ENCODE data around the gene MDH1B. TPM values are rescaled to one million over a fixed set of nuclear protein-coding genes. Genes with fewer than 3 reads are reported as not detected.

MDH1B gene
- total and polyA plus RNA-seq, 2 donors (not counting 3 experiments of a cell fraction or from before 2014, with no cell fraction given) = 0.29 TPM; not detected in 1

DNA sequence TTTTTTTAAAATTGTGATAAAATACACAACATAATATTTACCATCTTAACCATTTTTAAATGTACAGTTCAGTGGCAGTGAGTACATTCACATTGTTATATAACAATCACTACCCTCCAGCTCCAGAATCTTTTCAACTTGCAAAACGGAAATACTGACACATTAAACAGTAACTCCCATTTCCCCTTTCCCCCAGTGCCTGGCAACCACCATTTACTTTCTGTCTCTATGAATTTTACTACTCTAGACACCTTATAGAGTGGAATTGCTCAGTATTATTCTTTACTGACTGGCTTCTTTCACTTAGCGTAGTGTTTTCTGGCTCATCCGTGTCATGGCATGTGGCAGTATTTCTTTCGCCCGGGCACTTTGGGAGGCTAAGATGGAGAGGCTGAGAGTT is 32.9 kb upstream of the MDH1B start:
- Histone ChIP-seq H3K4me3 (replicated peaks in 1 of 3; ENCODE audit: insufficient read depth in 1 of 3, low read depth in 1 of 3, low read length in 3 of 3) (no peak overlapping the region), H3K4me2 (ENCODE audit: insufficient read depth, low read length) (peak overlapping the region; percentile 48), H3K9me1 (replicated peaks; ENCODE audit: control insufficient read depth, extremely low read depth, insufficient read depth, low read length) (no peaks in the 10 kb centered on the region), H3K9ac (replicated peaks; ENCODE audit: extremely low read depth, insufficient read depth, low read length) (no peak overlapping the region), H2AFZ (ENCODE audit: low read depth, low read length) (no peak overlapping the region), H3K4me1 (ENCODE audit: control insufficient read depth, extremely low read depth, insufficient read depth, low read length) (peaks cover 14% of the 10 kb centered on the region), H3K79me2 (ENCODE audit: control insufficient read depth, insufficient read depth, low read length) (no peaks in the 10 kb centered on the region), H3K9me3 (replicated peaks; ENCODE audit: control insufficient read depth, insufficient read depth, low read length) (no peaks in the 10 kb centered on the region), H4K20me1 (replicated peaks; ENCODE audit: control insufficient read depth, extremely low read depth, insufficient read depth, low read length) (no peaks in the 10 kb centered on the region), H3K36me3 (ENCODE audit: control insufficient read depth in 2 of 2, extremely low read depth in 1 of 2, insufficient read depth in 2 of 2, low read length in 2 of 2) (peaks cover 0 to 2% of the 10 kb centered on the region in 2 experiments), H3K27me3 (ENCODE audit: control insufficient read depth in 2 of 2, insufficient read depth in 2 of 2, low read length in 2 of 2) (no peaks in the 10 kb centered on the region), H3K27ac (ENCODE audit: insufficient read depth, low read depth, low read length) (peak overlapping the region; percentile 62)
- no TSS peak for BruUV-seq (replicated peaks)
- ChIA-PET CTCF (interaction anchor here (1.0 kb wide), 2 partner anchors 15 to 675 kb away, joined by 3 to 5 read pairs; no protein-coding TSS in a partner anchor), POLR2A (no interaction called here)
- FAIRE-seq (peak; percentile 74), DNase-seq (ENCODE audit: low read depth, low spot score) (peak; percentile 87)
- intact Hi-C loops (cut with micrococcal nuclease) = no loop called here
- TF ChIP-seq FOS (IDR thresholded peaks at IDR 0.05; ENCODE audit: borderline replicate concordance, insufficient read depth, low read length) (no peak), JUN (IDR thresholded peaks at IDR 0.05; ENCODE audit: borderline replicate concordance, insufficient read depth, insufficient read length, low read depth) (peak; percentile 56)
- dilution Hi-C loops (cut with MboI; ENCODE audit: extremely low pct_ligation_motif_present, low sequenced_read_pairs) = no loop called here

DNA sequence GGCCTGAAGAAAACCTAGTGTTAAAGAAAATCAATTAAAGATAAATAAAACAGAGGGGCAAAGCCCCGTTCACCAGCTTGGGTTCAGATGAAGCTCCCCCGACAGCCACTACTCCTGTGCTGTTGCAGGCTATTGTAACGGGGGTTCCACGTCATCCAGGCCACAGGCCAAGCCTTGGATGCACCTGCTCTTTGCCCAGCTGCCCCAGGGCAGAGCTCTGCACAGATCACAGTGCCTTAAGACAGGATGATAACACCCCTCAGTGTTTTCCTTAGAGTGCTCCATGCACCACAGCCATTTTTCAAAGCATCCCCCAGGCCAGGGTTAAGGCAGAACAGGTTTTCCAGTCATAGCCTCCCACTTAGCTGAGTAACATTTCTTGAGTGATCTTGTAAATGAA is 32.2 kb upstream of the MDH1B start:
- POLR2A ChIA-PET = no interaction called here
- dilution Hi-C loops (cut with MboI; ENCODE audit: extremely low pct_ligation_motif_present, low sequenced_read_pairs) (no loop called here), intact Hi-C loops (cut with micrococcal nuclease) (no loop called here)
- BruUV-seq (replicated peaks) = no TSS peak
- no peak overlapping the region for H3K4me2 ChIP-seq (ENCODE audit: insufficient read depth, low read length)
- peaks cover 14% of the 10 kb centered on the region for H3K4me1 ChIP-seq (ENCODE audit: control insufficient read depth, extremely low read depth, insufficient read depth, low read length)
- no peaks in the 10 kb centered on the region for H3K79me2 ChIP-seq (ENCODE audit: control insufficient read depth, insufficient read depth, low read length)
- peaks cover 2% of the 10 kb centered on the region in 2 experiments for H3K36me3 ChIP-seq (ENCODE audit: control insufficient read depth in 2 of 2, extremely low read depth in 1 of 2, insufficient read depth in 2 of 2, low read length in 2 of 2)
- H3K9me1 ChIP-seq (replicated peaks; ENCODE audit: control insufficient read depth, extremely low read depth, insufficient read depth, low read length) = no peaks in the 10 kb centered on the region
- DNase-seq (ENCODE audit: low read depth, low spot score) (no peak), FAIRE-seq (no peak)
- TF ChIP-seq, protein P1, sequence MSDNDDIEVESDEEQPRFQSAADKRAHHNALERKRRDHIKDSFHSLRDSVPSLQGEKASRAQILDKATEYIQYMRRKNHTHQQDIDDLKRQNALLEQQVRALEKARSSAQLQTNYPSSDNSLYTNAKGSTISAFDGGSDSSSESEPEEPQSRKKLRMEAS (IDR thresholded peaks at IDR 0.05; ENCODE audit: insufficient read depth, insufficient read length) = no peak
- TF ChIP-seq MYC (IDR thresholded peaks at IDR 0.05; ENCODE audit: low read depth, low read length) (no peak), GATA2 (IDR thresholded peaks at IDR 0.05; ENCODE audit: insufficient read depth, insufficient read length, low read depth, low read length) (no peak), EZH2 (IDR thresholded peaks at IDR 0.05; ENCODE audit: borderline replicate concordance, low read depth, low read length, severe bottlenecking) (no peak), JUN (IDR thresholded peaks at IDR 0.05; ENCODE audit: borderline replicate concordance, insufficient read depth, insufficient read length, low read depth) (no peak), FOS (IDR thresholded peaks at IDR 0.05; ENCODE audit: borderline replicate concordance, insufficient read depth, low read length) (no peak), POLR2AphosphoS5 (IDR thresholded peaks at IDR 0.05; ENCODE audit: insufficient read depth, low read depth, low read length) (no peak), POLR2A (IDR thresholded peaks at IDR 0.05; ENCODE audit: low read depth, low read length) (no peak)
- TF ChIP-seq, protein P2, sequence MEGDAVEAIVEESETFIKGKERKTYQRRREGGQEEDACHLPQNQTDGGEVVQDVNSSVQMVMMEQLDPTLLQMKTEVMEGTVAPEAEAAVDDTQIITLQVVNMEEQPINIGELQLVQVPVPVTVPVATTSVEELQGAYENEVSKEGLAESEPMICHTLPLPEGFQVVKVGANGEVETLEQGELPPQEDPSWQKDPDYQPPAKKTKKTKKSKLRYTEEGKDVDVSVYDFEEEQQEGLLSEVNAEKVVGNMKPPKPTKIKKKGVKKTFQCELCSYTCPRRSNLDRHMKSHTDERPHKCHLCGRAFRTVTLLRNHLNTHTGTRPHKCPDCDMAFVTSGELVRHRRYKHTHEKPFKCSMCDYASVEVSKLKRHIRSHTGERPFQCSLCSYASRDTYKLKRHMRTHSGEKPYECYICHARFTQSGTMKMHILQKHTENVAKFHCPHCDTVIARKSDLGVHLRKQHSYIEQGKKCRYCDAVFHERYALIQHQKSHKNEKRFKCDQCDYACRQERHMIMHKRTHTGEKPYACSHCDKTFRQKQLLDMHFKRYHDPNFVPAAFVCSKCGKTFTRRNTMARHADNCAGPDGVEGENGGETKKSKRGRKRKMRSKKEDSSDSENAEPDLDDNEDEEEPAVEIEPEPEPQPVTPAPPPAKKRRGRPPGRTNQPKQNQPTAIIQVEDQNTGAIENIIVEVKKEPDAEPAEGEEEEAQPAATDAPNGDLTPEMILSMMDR (IDR thresholded peaks at IDR 0.05; ENCODE audit: extremely low read depth in 1 of 2, insufficient read depth in 1 of 2, low read depth in 1 of 2, low read length in 2 of 2) = no peak
- H3K9ac ChIP-seq (replicated peaks; ENCODE audit: extremely low read depth, insufficient read depth, low read length) = no peak overlapping the region
- H3K4me3 ChIP-seq (replicated peaks in 1 of 3; ENCODE audit: insufficient read depth in 1 of 3, low read depth in 1 of 3, low read length in 3 of 3) = no peak overlapping the region
- H3K27ac ChIP-seq (ENCODE audit: insufficient read depth, low read depth, low read length) = no peak overlapping the region
- H2AFZ ChIP-seq (ENCODE audit: low read depth, low read length) = no peak overlapping the region
- CTCF ChIA-PET = interaction anchor here (1.0 kb wide), 2 partner anchors 14 to 676 kb away, joined by 3 to 5 read pairs; no protein-coding TSS in a partner anchor
- no peaks in the 10 kb centered on the region for H3K9me3 ChIP-seq (replicated peaks; ENCODE audit: control insufficient read depth, insufficient read depth, low read length)
- no peaks in the 10 kb centered on the region for H4K20me1 ChIP-seq (replicated peaks; ENCODE audit: control insufficient read depth, extremely low read depth, insufficient read depth, low read length)
- no peaks in the 10 kb centered on the region for H3K27me3 ChIP-seq (ENCODE audit: control insufficient read depth in 2 of 2, insufficient read depth in 2 of 2, low read length in 2 of 2)
